WERI-Rb-1 (cell line): ENCODE data around the gene TIGAR.
A peak's percentile ranks its signal among the peaks of the same experiment; 100 is the strongest.

Experiments used
- DNase-seq: peaks from one replicate; pipeline ENCODE4 v3.0.0-alpha.2; 2020
- H3K27ac ChIP-seq: fragments of 250-450 bp; sonication (Bioruptor Pico); 2 replicates; pipeline ENCODE4 v1.5.1; 2020; ENCODE audit warnings: mild to moderate bottlenecking, moderate library complexity
- H3K27me3 ChIP-seq: fragments of 250-450 bp; sonication (Bioruptor Pico); 2 replicates; pipeline ENCODE4 v1.5.1; 2021; ENCODE audit warnings: mild to moderate bottlenecking, low read depth, moderate library complexity; ENCODE audit not compliant: insufficient read depth, severe bottlenecking
- H3K36me3 ChIP-seq: fragments of 250-450 bp; sonication (Bioruptor Pico); 2 replicates; pipeline ENCODE4 v1.5.1; 2020; ENCODE audit warnings: mild to moderate bottlenecking, moderate library complexity
- H3K4me3 ChIP-seq: 2 replicates; pipeline ENCODE4 v1.5.1; 2011; ENCODE audit warnings: low read depth, mild to moderate bottlenecking, control low read depth, low read length
- H3K9me3 ChIP-seq: fragments of 250-450 bp; sonication (Bioruptor Pico); 2 replicates; pipeline ENCODE4 v1.5.1; 2021; ENCODE audit warnings: mild to moderate bottlenecking, moderate library complexity; ENCODE audit not compliant: severe bottlenecking
- TF ChIP-seq, protein P1 (sequence below): IDR thresholded peaks from 2 replicates; pipeline ENCODE4 v1.5.1; 2011; ENCODE audit warnings: low read depth, mild to moderate bottlenecking, control low read depth, inconsistent platforms, low read length

TIGAR gene

DNA sequence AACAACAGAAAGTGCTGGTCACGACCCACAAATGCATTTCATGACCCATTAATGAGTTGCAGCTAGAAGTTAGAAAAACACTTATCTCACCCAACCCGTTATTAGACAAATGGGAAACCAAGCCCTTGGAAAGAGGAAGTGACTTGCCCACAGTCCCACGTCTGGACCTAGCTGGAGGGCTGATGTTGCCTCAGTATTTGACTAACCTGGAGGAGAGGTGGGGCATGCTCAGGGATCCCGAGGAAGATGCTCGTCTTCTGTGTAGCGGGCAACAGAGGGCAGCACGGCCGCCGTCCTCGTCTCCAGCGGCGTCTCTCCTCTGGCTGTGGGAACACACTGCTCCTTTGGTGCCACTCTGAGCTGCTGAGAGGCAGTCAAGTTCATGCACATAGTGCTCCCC is 34.8 kb upstream of the TIGAR start:
- no peak overlapping the region for H3K4me3 ChIP-seq
- H3K27me3 ChIP-seq: no peaks in the 10 kb centered on the region
- DNase-seq: no peak
- no peaks in the 10 kb centered on the region for H3K9me3 ChIP-seq
- H3K27ac ChIP-seq: no peak overlapping the region
- no peaks in the 10 kb centered on the region for H3K36me3 ChIP-seq
- TF ChIP-seq, protein P1, sequence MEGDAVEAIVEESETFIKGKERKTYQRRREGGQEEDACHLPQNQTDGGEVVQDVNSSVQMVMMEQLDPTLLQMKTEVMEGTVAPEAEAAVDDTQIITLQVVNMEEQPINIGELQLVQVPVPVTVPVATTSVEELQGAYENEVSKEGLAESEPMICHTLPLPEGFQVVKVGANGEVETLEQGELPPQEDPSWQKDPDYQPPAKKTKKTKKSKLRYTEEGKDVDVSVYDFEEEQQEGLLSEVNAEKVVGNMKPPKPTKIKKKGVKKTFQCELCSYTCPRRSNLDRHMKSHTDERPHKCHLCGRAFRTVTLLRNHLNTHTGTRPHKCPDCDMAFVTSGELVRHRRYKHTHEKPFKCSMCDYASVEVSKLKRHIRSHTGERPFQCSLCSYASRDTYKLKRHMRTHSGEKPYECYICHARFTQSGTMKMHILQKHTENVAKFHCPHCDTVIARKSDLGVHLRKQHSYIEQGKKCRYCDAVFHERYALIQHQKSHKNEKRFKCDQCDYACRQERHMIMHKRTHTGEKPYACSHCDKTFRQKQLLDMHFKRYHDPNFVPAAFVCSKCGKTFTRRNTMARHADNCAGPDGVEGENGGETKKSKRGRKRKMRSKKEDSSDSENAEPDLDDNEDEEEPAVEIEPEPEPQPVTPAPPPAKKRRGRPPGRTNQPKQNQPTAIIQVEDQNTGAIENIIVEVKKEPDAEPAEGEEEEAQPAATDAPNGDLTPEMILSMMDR: 0 out of 2 replicates have a peak, but pooled peaks have one; percentile 24

DNA sequence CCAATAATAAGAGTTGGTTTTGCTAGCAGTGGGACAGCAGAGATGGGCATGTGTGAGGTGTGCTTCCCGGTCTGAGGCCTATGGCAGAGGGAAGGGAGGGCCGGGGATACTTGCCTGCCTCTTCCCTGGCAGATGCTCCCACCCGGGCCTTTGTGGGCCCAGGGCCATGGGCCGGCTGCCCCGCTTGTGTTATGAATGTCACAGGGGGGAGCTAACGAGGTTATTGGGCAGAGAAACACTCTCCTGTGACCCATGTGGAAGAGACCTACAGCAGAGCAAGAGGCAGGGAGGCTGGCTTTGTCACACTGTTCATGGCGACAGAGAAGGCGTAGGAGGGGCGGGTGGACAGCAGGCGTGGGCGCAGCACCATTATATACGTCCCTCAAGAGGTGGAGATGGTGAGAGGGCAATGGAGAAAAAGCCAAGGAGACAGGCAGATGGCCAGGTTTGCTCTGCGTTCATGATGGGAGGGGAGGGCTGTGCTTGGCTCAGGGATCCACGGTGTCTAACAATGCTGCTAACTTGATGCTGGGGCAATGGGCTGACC is 34.2 kb upstream of the TIGAR start:
- Histone ChIP-seq H3K27ac (no peak overlapping the region), H3K27me3 (no peaks in the 10 kb centered on the region), H3K4me3 (no peak overlapping the region), H3K9me3 (no peaks in the 10 kb centered on the region), H3K36me3 (no peaks in the 10 kb centered on the region)
- DNase-seq: no peak
- TF ChIP-seq, protein P1: no peak

DNA sequence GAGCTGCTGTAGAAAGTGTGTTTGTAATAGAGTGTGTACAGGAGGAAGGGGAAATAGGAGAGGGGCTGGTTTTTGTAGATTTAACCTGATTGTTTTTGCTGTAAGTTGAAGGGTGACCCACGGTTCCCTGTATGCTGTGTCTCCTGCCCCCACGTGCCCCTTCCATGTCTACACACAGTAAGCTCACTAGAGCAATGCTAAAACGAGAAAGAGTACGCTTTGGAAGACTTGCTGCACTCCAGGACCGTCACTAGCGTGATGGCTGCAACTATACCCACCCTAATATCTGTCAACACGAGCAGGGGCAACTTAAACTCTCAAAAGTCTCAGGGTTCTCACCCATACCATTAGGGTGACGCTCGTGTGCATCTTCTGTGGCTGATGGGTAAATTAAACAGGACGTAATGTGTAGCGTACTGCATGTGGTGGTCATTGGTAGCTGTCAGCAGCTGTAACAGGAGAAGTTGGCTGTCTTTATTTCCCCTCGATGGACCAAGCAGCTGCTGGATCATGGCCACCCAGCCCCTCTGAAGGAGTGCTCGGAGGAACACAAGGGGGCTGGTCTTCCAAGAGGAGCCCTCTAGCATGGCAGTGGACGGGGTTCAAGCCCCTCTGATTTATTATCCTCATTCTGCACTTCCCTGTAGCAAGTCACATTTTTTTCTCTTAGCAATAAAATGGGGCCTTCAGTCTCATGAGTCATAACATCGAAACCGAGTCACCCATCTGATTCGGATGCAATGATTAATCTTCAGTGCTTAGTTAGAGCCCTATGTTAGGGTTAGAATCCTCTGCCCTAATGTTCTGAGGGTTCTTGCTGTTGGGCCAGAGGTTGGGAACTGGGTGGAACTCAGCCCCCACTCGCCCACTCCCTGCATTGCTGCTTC is 33.4 kb upstream of the TIGAR start:
- Histone ChIP-seq H3K36me3 (no peaks in the 10 kb centered on the region), H3K27ac (no peak overlapping the region), H3K9me3 (no peaks in the 10 kb centered on the region), H3K4me3 (no peak overlapping the region), H3K27me3 (no peaks in the 10 kb centered on the region)
- TF ChIP-seq, protein P1: no peak
- no peak for DNase-seq

DNA sequence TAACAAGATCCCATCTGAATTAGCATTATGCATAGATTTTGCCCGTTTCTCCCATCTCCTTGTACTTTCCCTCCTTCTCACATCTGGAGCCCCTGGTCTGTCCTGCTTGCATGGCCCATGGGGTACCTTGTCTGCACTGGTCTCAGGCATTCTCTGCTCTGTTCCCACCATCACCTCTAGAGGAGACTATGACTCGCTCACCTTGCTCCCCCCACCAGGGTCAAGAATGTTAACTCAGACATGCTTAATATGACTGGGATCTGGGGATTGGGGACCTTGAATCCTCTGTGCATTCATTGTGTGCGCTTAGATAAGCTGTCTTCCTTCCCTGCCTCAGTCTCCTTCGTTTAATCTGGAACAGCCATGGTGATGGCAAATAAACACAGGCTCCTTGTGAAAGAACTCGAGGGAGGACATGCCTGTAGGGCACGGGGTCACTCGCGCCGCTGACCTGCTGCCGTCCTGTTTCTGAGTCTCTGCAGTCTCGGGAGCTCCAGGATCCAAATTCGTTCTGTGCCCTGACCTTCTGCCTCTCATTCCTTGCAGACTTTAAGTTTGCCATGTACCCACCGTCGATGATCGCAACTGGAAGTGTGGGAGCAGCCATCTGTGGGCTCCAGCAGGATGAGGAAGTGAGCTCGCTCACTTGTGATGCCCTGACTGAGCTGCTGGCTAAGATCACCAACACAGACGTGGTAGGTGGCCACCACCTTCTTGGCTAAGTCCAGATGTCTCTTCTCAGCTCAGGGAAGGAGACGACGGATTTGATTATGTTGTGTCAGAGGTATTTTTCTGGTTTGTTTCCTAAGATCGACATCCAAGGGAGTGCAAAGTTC is 32.5 kb upstream of the TIGAR start:
- Histone ChIP-seq H3K27ac (no peak overlapping the region), H3K9me3 (no peaks in the 10 kb centered on the region), H3K36me3 (no peaks in the 10 kb centered on the region), H3K4me3 (no peak overlapping the region), H3K27me3 (no peaks in the 10 kb centered on the region)
- DNase-seq: no peak
- TF ChIP-seq, protein P1: no peak

DNA sequence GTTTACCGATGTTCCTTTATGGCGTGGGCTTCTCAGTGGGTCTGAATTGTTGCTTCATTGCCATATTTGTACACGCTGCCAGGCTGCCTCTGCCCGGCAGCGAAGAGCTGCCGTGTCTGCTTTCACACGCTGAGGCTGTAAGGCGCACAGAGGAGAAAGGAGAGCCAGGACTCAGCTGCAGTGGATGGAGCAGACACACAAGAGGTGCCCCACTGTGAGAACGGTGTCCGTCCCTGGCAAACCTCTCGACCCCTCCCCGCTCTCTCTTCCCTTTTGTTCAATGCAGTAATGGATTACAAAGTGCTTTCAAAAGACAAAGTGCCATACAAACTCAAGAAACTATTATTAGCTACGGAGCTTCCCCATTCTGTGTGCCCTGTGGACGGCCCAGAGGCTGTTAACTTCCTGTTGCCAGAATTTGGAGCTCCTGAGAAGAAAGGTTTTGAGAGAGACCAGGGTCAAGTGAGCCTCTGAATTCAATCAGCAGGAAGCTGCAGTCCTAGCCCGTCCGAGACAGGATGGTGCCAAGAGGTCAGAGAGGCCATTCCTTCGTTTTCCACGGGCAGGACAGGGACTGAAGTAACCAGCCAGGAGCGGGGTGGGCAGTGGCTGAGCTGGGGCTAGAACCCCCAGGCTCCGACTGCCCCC is 31.7 kb upstream of the TIGAR start:
- H3K36me3 ChIP-seq: no peaks in the 10 kb centered on the region
- H3K9me3 ChIP-seq: no peaks in the 10 kb centered on the region
- no peak overlapping the region for H3K27ac ChIP-seq
- H3K4me3 ChIP-seq: no peak overlapping the region
- TF ChIP-seq, protein P1: no peak
- no peak for DNase-seq
- no peaks in the 10 kb centered on the region for H3K27me3 ChIP-seq
